ENCODE data around the gene PELI1.

GRCh38 chr2:64104933-64105332, 39.3 kb downstream of the PELI1 start:
- no peak for TF ChIP-seq POLR2A (IDR thresholded peaks at IDR 0.05)
- TF ChIP-seq, protein P1, sequence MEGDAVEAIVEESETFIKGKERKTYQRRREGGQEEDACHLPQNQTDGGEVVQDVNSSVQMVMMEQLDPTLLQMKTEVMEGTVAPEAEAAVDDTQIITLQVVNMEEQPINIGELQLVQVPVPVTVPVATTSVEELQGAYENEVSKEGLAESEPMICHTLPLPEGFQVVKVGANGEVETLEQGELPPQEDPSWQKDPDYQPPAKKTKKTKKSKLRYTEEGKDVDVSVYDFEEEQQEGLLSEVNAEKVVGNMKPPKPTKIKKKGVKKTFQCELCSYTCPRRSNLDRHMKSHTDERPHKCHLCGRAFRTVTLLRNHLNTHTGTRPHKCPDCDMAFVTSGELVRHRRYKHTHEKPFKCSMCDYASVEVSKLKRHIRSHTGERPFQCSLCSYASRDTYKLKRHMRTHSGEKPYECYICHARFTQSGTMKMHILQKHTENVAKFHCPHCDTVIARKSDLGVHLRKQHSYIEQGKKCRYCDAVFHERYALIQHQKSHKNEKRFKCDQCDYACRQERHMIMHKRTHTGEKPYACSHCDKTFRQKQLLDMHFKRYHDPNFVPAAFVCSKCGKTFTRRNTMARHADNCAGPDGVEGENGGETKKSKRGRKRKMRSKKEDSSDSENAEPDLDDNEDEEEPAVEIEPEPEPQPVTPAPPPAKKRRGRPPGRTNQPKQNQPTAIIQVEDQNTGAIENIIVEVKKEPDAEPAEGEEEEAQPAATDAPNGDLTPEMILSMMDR (IDR thresholded peaks at IDR 0.05 in 8 of 11, conservative IDR thresholded peaks at IDR 0.05 in 3 of 11), result no peak
- no peak for TF ChIP-seq POLR2AphosphoS5 (IDR thresholded peaks at IDR 0.05)

Measured in spleen (tissue), 7 donors.